ENCODE data around the gene PRIM2. TPM values are rescaled to one million over a fixed set of nuclear protein-coding genes. Genes with fewer than 3 reads are reported as not detected.

Gene PRIM2
- total and polyA plus RNA-seq, 9 of the 15 experiments (the other 6 are each of a cell fraction or from before 2014, with no cell fraction given) = 19.8 to 57.5 (median 33.4) TPM

DNA sequence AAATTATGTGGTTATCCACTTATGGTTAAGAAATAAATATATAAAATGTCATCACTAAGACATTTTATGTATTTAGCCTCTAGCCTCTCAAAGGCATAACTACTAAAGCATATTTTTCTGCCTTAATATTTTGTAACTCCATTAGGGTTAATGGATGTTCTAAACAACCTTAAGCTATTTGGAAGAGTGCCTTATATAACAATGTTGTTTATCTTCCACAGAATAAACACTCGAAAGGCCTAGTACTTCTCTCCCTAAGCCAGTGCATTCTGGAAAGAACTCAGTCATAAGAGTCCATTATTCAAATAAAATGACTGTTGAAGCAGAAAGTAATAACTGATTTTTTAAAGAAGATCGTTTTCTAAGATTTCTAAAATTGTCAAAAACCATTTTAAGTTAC lies 15.0 kb upstream of the PRIM2 start:
- Histone ChIP-seq H2AFZ (ENCODE audit: low read depth, low read length) (no peak overlapping the region), H3K9ac (ENCODE audit: insufficient read depth in 1 of 2, low read depth in 2 of 2, low read length in 2 of 2) (no peak overlapping the region), H3K79me2 (ENCODE audit: control insufficient read depth, insufficient read depth, low read length) (no peaks in the 10 kb centered on the region), H3K4me2 (ENCODE audit: insufficient read depth, low read length) (no peak overlapping the region), H3K4me1 (replicated peaks in 1 of 2; ENCODE audit: control insufficient read depth in 2 of 2, insufficient read depth in 2 of 2, low read length in 2 of 2) (no peaks in the 10 kb centered on the region), H3K36me3 (ENCODE audit: control insufficient read depth, insufficient read depth, low read length) (no peaks in the 10 kb centered on the region), H3K4me3 (no peak overlapping the region), H3K9me1 (ENCODE audit: control insufficient read depth, insufficient read depth, low read length) (no peaks in the 10 kb centered on the region), H3K27me3 (ENCODE audit: control insufficient read depth in 2 of 2, insufficient read depth in 2 of 2, low read length in 2 of 2) (peaks cover 13 to 19% of the 10 kb centered on the region in 2 experiments; a peak in 4 of 5 replicates), H3K27ac (ENCODE audit: extremely low read depth, low read depth, low read length) (no peak overlapping the region), H3K9me3 (replicated peaks; ENCODE audit: control insufficient read depth, insufficient read depth, low read depth, low read length) (no peaks in the 10 kb centered on the region), H4K20me1 (replicated peaks; ENCODE audit: control insufficient read depth, insufficient read depth, low read length) (no peaks in the 10 kb centered on the region)
- in situ Hi-C loops (cut with MboI) (loop anchor here (25.0 kb wide), 1 partner anchor 940 kb away; no protein-coding TSS in a partner anchor), intact Hi-C loops (cut with micrococcal nuclease) (no loop called here)
- ChIA-PET POLR2A (no interaction called here), CTCF (ENCODE audit: low intra/inter-chr PET ratio) (no interaction called here)
- ATAC-seq (no peak), DNase-seq (ENCODE audit: extremely low read depth in 1 of 4, low spot score in 3 of 4) (no peak), FAIRE-seq (no peak)
- BruUV-seq (replicated peaks) = no TSS peak
- WGBS (ENCODE audit: insufficient coverage, low coverage, missing lambda C conversion rate) = 4% methylated on average over 2 of the region's 2 CpGs
- TF ChIP-seq ZNF785 (CRISPR knock-in tag; IDR thresholded peaks at IDR 0.05) (no peak), ZHX1 (conservative IDR thresholded peaks at IDR 0.05; ENCODE audit: low read length) (no peak), ZNF184 (CRISPR knock-in tag; IDR thresholded peaks at IDR 0.05) (no peak), TCF7L2 (IDR thresholded peaks at IDR 0.05; ENCODE audit: low read depth, low read length) (no peak), SLC30A9 (CRISPR knock-in tag; IDR thresholded peaks at IDR 0.05) (no peak), NR2C1 (IDR thresholded peaks at IDR 0.05) (no peak), NR2C1 (tag; IDR thresholded peaks at IDR 0.05) (no peak)
- TF ChIP-seq, protein P1, sequence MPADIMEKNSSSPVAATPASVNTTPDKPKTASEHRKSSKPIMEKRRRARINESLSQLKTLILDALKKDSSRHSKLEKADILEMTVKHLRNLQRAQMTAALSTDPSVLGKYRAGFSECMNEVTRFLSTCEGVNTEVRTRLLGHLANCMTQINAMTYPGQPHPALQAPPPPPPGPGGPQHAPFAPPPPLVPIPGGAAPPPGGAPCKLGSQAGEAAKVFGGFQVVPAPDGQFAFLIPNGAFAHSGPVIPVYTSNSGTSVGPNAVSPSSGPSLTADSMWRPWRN (IDR thresholded peaks at IDR 0.05; ENCODE audit: low read depth) = no peak
